Fibroblast of lung (primary cell): ENCODE measurements around the gene PDZD7. TPM values are rescaled to one million over a fixed set of nuclear protein-coding genes. Genes with fewer than 3 reads are reported as not detected.

ENCODE experiments used
- DNase-seq, 2 donors: peaks; one replicate each; pipeline versions ENCODE4 v3.0.0 to v3.0.0-alpha.2; 2010; ENCODE audit warnings: low read depth in 2 of 2
- H2AFZ ChIP-seq: 2 replicates; pipeline ENCODE4 v1.5.1; 2012; ENCODE audit warnings: low read length, control low read depth, inconsistent platforms
- H3K27ac ChIP-seq: 2 replicates; pipeline ENCODE4 v1.5.1; 2011; ENCODE audit warnings: low read length, control low read depth; ENCODE audit not compliant: insufficient read depth
- H3K27me3 ChIP-seq: 2 replicates; pipeline ENCODE4 v1.5.1; 2011; ENCODE audit warnings: mild to moderate bottlenecking, low read length; ENCODE audit not compliant: control insufficient read depth, insufficient read depth
- H3K36me3 ChIP-seq: 2 replicates; pipeline ENCODE4 v1.5.1; 2011; ENCODE audit warnings: low read length; ENCODE audit not compliant: control insufficient read depth, insufficient read depth
- H3K4me1 ChIP-seq: 2 replicates; pipeline ENCODE4 v1.5.1; 2011; ENCODE audit warnings: low read length; ENCODE audit not compliant: control insufficient read depth, insufficient read depth; ENCODE audit errors: extremely low read depth
- H3K4me2 ChIP-seq: 2 replicates; pipeline ENCODE4 v1.5.1; 2011; ENCODE audit warnings: low read length, control low read depth; ENCODE audit not compliant: insufficient read depth; ENCODE audit errors: extremely low read depth
- H3K4me3 ChIP-seq, 4 experiments: fragments of 200-600 bp in 1 of 4; sonication (generic) in 1 of 4; replicated peaks in 1 of 4; 2 replicates each; pipeline ENCODE4 v1.5.1; 2011 to 2016; ENCODE audit warnings: low read length in 4 of 4, low read depth in 3 of 4, mild to moderate bottlenecking in 3 of 4, control low read depth in 2 of 4, inconsistent platforms in 1 of 4, mixed read lengths in 1 of 4; ENCODE audit not compliant: insufficient read depth in 1 of 4; ENCODE audit errors: control extremely low read depth in 1 of 4
- H3K79me2 ChIP-seq: 2 replicates; pipeline ENCODE4 v1.5.1; 2012; ENCODE audit warnings: mild to moderate bottlenecking, low read length, inconsistent platforms; ENCODE audit not compliant: control insufficient read depth, insufficient read depth
- H3K9ac ChIP-seq: 2 replicates; pipeline ENCODE4 v1.5.1; 2011; ENCODE audit warnings: mild to moderate bottlenecking, low read length, control low read depth; ENCODE audit not compliant: insufficient read depth
- H3K9me3 ChIP-seq: 2 replicates; pipeline ENCODE4 v1.5.1; 2012; ENCODE audit warnings: low read depth, low read length; ENCODE audit not compliant: control insufficient read depth, insufficient read depth
- H4K20me1 ChIP-seq: 2 replicates; pipeline ENCODE4 v1.5.1; 2011; ENCODE audit warnings: low read length; ENCODE audit not compliant: control insufficient read depth, insufficient read depth; ENCODE audit errors: extremely low read depth
- EZH2 ChIP-seq: IDR thresholded peaks from 2 replicates; pipeline ENCODE4 v1.5.1; 2012; ENCODE audit warnings: low read length, control low read depth, mild to moderate bottlenecking; ENCODE audit errors: missing control alignments
- polyA plus RNA-seq, 2 donors: library from polyadenylated mRNA; depleted of rRNA in 1 of 2; stranded (reverse) in 1 of 2; unstranded in 1 of 2; fragments of >200 nt; gene quantifications; 2 replicates each; pipeline ENCODE4 v1.2.1, GENCODE V29; 2011 to 2012; ENCODE audit warnings: missing spikeins in 1 of 2
- total RNA-seq: library from RNA; depleted of rRNA; stranded (reverse); fragments of >200 nt; gene quantifications from 2 replicates; pipeline ENCODE4 v1.2.1, GENCODE V29; 2014
- TF ChIP-seq, protein P1 (sequence below), 2 donors: IDR thresholded peaks in 1 of 2; conservative IDR thresholded peaks in 1 of 2; 1 replicate in 1 of 2; 2 replicates in 1 of 2; pipeline ENCODE4 v1.5.1; 2011 to 2012; ENCODE audit warnings: low read length in 2 of 2, control low read depth in 1 of 2, inconsistent platforms in 1 of 2, low read depth in 1 of 2, mild to moderate bottlenecking in 1 of 2

The PDZD7 gene
- total and polyA plus RNA-seq, 2 donors (not counting 1 experiment from before 2014, with no cell fraction given) = 0.42 to 1.3 TPM

DNA sequence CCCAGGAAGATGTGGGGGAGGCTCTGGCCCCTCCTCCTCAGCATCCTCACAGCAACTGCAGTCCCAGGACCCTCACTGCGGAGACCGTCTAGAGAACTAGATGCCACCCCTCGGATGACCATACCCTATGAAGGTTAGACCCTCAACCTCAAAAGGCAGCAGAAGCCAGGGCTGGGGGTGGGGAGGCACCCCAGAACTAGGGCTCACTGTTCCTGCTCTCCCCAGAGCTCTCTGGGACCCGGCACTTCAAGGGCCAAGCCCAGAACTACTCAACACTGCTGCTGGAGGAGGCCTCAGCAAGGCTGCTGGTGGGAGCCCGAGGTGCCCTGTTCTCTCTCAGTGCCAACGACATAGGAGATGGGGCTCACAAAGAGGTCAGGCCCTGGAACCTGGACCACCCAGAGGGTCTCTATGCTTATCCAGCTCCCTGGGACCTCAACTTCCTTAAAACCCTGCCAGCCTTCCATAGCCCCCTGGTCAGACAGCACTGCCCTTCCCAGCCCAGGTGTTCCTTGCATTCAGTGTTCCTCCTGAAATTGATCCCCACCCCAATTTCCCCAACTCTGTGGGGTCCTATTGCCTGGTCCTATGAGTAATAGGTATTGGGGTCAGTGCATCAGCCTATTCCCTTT is 57.9 kb downstream of the PDZD7 start:
- H3K9ac ChIP-seq = no peak overlapping the region
- no peaks in the 10 kb centered on the region for H3K9me3 ChIP-seq
- H3K4me2 ChIP-seq = no peak overlapping the region
- DNase-seq = no peak
- no peak overlapping the region for H2AFZ ChIP-seq
- peaks cover 3% of the 10 kb centered on the region for H3K4me1 ChIP-seq
- H3K79me2 ChIP-seq = no peaks in the 10 kb centered on the region
- H4K20me1 ChIP-seq = no peaks in the 10 kb centered on the region
- H3K27me3 ChIP-seq = no peaks in the 10 kb centered on the region
- H3K4me3 ChIP-seq = no peak overlapping the region
- no peaks in the 10 kb centered on the region for H3K36me3 ChIP-seq
- H3K27ac ChIP-seq = no peak overlapping the region
- TF ChIP-seq, protein P1, sequence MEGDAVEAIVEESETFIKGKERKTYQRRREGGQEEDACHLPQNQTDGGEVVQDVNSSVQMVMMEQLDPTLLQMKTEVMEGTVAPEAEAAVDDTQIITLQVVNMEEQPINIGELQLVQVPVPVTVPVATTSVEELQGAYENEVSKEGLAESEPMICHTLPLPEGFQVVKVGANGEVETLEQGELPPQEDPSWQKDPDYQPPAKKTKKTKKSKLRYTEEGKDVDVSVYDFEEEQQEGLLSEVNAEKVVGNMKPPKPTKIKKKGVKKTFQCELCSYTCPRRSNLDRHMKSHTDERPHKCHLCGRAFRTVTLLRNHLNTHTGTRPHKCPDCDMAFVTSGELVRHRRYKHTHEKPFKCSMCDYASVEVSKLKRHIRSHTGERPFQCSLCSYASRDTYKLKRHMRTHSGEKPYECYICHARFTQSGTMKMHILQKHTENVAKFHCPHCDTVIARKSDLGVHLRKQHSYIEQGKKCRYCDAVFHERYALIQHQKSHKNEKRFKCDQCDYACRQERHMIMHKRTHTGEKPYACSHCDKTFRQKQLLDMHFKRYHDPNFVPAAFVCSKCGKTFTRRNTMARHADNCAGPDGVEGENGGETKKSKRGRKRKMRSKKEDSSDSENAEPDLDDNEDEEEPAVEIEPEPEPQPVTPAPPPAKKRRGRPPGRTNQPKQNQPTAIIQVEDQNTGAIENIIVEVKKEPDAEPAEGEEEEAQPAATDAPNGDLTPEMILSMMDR (conservative IDR thresholded peaks at IDR 0.05 in 1 of 2, IDR thresholded peaks at IDR 0.05 in 1 of 2; ENCODE audit: low read depth in 1 of 2, low read length in 2 of 2) = no peak
- TF ChIP-seq EZH2 = no peak

DNA sequence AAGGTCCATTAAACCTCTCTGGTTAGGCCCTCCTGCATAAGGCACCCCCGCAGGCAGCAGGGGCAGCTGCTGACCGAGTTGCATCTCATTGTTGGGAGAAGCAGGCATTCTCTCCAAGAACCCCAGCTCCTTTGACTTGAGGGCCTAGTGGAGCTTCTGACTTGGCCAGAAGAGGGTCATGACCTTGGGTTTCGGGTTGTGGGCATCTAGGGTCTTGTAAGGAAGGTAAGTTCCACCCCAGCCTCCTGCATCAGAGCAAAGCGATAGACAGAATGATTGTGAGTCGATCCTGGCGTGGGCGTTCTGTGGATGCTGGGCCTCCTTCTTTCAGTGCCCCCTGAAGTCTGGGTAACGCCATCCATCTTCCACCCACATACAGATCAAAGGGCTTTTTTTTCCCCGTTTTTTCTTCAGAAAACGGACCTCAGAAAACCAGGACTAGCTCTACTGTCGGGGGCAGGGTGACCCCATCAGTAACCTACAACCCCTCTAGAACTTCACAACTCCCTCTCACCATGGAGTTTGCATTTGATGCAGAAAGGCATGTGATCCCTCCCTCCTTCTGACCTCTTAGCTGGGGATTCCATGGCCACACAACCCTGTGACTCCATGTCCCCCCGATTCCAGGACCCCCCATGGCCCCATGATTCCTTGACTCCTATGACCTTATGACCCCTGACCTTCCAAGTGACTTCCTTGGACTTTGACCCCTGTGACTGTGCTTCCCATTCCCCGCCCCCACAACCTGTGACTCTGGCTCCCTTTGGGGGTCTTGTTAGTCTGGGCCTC is 58.6 kb downstream of the PDZD7 start:
- Histone ChIP-seq H4K20me1 (no peaks in the 10 kb centered on the region), H3K27me3 (no peaks in the 10 kb centered on the region), H3K4me3 (no peak overlapping the region), H3K36me3 (no peaks in the 10 kb centered on the region), H3K4me1 (peaks cover 3% of the 10 kb centered on the region), H2AFZ (no peak overlapping the region), H3K4me2 (no peak overlapping the region), H3K9ac (no peak overlapping the region), H3K9me3 (no peaks in the 10 kb centered on the region), H3K27ac (no peak overlapping the region), H3K79me2 (no peaks in the 10 kb centered on the region)
- TF ChIP-seq, protein P1 (conservative IDR thresholded peaks at IDR 0.05 in 1 of 2, IDR thresholded peaks at IDR 0.05 in 1 of 2; ENCODE audit: low read depth in 1 of 2, low read length in 2 of 2) = no peak
- TF ChIP-seq EZH2 = no peak
- DNase-seq = no peak

GRCh38 chr10:100970914-100971811 is 59.8 kb downstream of the PDZD7 start:
- Histone ChIP-seq H3K27me3 (no peaks in the 10 kb centered on the region), H2AFZ (no peak overlapping the region), H3K4me2 (no peak overlapping the region), H3K4me1 (peaks cover 3% of the 10 kb centered on the region), H3K4me3 (no peak overlapping the region), H4K20me1 (no peaks in the 10 kb centered on the region), H3K36me3 (no peaks in the 10 kb centered on the region), H3K9ac (no peak overlapping the region), H3K9me3 (no peaks in the 10 kb centered on the region), H3K79me2 (no peaks in the 10 kb centered on the region), H3K27ac (no peak overlapping the region)
- no peak for DNase-seq
- TF ChIP-seq EZH2 = no peak
- TF ChIP-seq, protein P1 (conservative IDR thresholded peaks at IDR 0.05 in 1 of 2, IDR thresholded peaks at IDR 0.05 in 1 of 2; ENCODE audit: low read depth in 1 of 2, low read length in 2 of 2) = no peak
